Sigmoid colon (tissue), 7 donors: ENCODE measurements around the gene SH3RF3. TPM values are rescaled to one million over a fixed set of nuclear protein-coding genes. Genes with fewer than 3 reads are reported as not detected.
A peak's percentile ranks its signal among the peaks of the same experiment; 100 is the strongest.

Experiments used
- DNase-seq: peaks from one replicate; pipeline ENCODE4 v3.0.0-alpha.2; 2019
- H3K27ac ChIP-seq, 4 donors: fragments of 200-600 bp; sonication (generic); one replicate each; pipeline ENCODE4 v1.5.1; 2016 to 2019; ENCODE audit warnings: mild to moderate bottlenecking in 1 of 4
- H3K27me3 ChIP-seq, 3 donors: fragments of 200-600 bp; sonication (generic); one replicate each; pipeline ENCODE4 v1.5.1; 2019; ENCODE audit warnings: mild to moderate bottlenecking in 1 of 3
- H3K36me3 ChIP-seq, 4 donors: fragments of 200-600 bp; sonication (generic); one replicate each; pipeline ENCODE4 v1.5.1; 2016 to 2019
- H3K4me1 ChIP-seq, 4 donors: fragments of 200-600 bp; sonication (generic); one replicate each; pipeline ENCODE4 v1.5.1; 2017 to 2019
- H3K4me3 ChIP-seq, 4 donors: fragments of 200-600 bp; sonication (generic); one replicate each; pipeline ENCODE4 v1.5.1; 2017 to 2019; ENCODE audit warnings: mild to moderate bottlenecking in 2 of 4, moderate library complexity in 1 of 4
- H3K9me3 ChIP-seq, 4 donors: fragments of 200-600 bp in 3 of 4; sonication (generic) in 3 of 4; one replicate each; pipeline versions ENCODE4 v1.5.1 to v1.6.1; 2013 to 2019
- CTCF ChIP-seq, 4 experiments: fragments of 450-650 bp in 3 of 4; fragments of 200-600 bp in 1 of 4; IDR thresholded peaks; one replicate each; pipeline ENCODE4 v1.5.1; 2016 to 2019; ENCODE audit warnings: antibody characterized with exemption in 4 of 4, mild to moderate bottlenecking in 3 of 4, moderate library complexity in 2 of 4
- EP300 ChIP-seq, 4 donors: sonication (generic); formaldehyde crosslinking; IDR thresholded peaks; one replicate each; pipeline ENCODE4 v1.6.1; 2017; ENCODE audit warnings: antibody characterized with exemption in 4 of 4
- POLR2A ChIP-seq, 2 donors: fragments of 450-650 bp; IDR thresholded peaks; one replicate each; pipeline ENCODE4 v1.6.1; 2016; ENCODE audit warnings: antibody characterized with exemption in 2 of 2, mild to moderate bottlenecking in 2 of 2, moderate library complexity in 2 of 2
- POLR2AphosphoS5 ChIP-seq, 4 donors: sonication (generic); formaldehyde crosslinking; IDR thresholded peaks; one replicate each; pipeline ENCODE4 v1.6.1; 2017; ENCODE audit warnings: antibody characterized with exemption in 4 of 4
- WGBS, 2 donors: extraction: QIAGEN DNeasy Blood & Tissue Kit; methylation state at CpG; one replicate each; pipeline ENCODE4 v1.1.7; 2013; 5-methylcytosine and 5-hydroxymethylcytosine counted together
- intact Hi-C: fragments of 100-400 bp; cut with DNase I; formaldehyde crosslinking; loops from one replicate; pipeline ENCODE4 v1.15.1; 2023
- polyA plus RNA-seq, 3 donors: library from polyadenylated mRNA; stranded (reverse); fragments of 200-250 nt; gene quantifications; one replicate each; pipeline ENCODE4 v1.2.3, GENCODE V29; 2013
- total RNA-seq, 4 donors: library from RNA; depleted of rRNA; stranded (reverse); fragments of >200 nt; gene quantifications; one replicate each; pipeline ENCODE4 v1.1.0, GENCODE V29; 2016
- donor health status: healthy with polysubstance abuse.
- donor health status: Bipolar disorder and iron deficiency.
- donor health status: healthy.

The SH3RF3 gene
- total and polyA plus RNA-seq, 7 donors: 0.69 to 10.0 (median 3.4) TPM

DNA sequence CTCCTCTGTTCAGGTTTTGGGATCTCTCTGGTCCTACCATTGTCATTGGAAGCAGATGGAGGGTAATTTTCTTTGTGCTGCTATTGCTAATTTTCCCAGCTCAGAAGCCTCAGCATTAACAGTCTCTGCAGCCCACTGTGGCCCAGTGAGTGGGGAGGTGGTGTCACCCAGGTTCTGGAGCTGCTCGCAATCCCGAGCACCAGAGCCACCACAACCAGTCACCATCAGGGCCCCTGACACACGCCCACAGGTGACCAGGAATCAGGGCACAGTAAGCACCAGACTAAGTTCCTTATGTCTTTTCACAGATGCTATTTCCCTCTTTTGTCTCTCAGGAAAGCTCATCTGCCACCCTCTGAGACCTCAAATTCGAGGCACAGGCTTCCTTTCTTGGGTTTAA, 396.8 kb downstream of the SH3RF3 start:
- Histone ChIP-seq H3K4me3 (no peak overlapping the region), H3K27ac (no peak overlapping the region), H3K4me1 (peaks cover 0 to 4% (median 0%) of the 10 kb centered on the region in 4 donors), H3K9me3 (no peaks in the 10 kb centered on the region), H3K27me3 (no peaks in the 10 kb centered on the region), H3K36me3 (no peaks in the 10 kb centered on the region)
- 73 to 86% methylated on average over 4 of the region's 4 CpGs for WGBS, 2 donors
- DNase-seq: peak; percentile 35
- intact Hi-C loops: no loop called here
- TF ChIP-seq EP300 (IDR thresholded peaks at IDR 0.05) (no peak), POLR2AphosphoS5 (IDR thresholded peaks at IDR 0.05) (no peak), CTCF (IDR thresholded peaks at IDR 0.05) (no peak), POLR2A (IDR thresholded peaks at IDR 0.05) (no peak)

DNA sequence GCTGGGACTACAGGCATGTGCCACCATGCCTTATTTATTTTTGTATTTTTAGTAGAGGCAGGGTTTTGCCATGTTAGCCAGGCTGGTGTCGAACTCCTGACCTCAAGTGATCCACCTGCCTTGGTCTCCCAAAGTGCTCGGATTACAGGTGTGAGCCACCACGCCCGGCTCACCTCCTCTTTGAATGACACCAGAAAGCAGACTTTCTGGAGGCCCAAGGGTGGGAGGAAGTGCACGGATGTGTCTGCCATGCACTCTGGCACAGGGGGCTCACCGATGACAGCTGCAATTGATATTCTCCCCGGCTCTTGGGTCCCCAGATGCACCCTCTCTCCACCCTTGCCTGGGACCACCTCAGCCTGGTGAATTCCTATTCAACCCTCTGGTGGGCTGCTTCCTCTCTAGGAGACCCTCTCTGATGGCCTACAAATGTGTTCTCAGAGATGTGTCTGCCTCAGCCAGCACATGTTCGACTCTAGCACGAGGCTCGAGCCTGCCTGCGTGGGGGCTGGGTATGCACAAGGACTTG, 397.5 kb downstream of the SH3RF3 start:
- H3K4me1 ChIP-seq: peaks cover 0 to 4% (median 0%) of the 10 kb centered on the region in 4 donors
- WGBS, 2 donors: 84 to 91% methylated on average over 11 of the region's 11 CpGs
- H3K27ac ChIP-seq: no peak overlapping the region
- no peaks in the 10 kb centered on the region for H3K9me3 ChIP-seq
- intact Hi-C loops: no loop called here
- no peaks in the 10 kb centered on the region for H3K36me3 ChIP-seq
- H3K4me3 ChIP-seq: no peak overlapping the region
- TF ChIP-seq POLR2AphosphoS5 (IDR thresholded peaks at IDR 0.05): no peak
- no peaks in the 10 kb centered on the region for H3K27me3 ChIP-seq
- peak; percentile 50 for DNase-seq

DNA sequence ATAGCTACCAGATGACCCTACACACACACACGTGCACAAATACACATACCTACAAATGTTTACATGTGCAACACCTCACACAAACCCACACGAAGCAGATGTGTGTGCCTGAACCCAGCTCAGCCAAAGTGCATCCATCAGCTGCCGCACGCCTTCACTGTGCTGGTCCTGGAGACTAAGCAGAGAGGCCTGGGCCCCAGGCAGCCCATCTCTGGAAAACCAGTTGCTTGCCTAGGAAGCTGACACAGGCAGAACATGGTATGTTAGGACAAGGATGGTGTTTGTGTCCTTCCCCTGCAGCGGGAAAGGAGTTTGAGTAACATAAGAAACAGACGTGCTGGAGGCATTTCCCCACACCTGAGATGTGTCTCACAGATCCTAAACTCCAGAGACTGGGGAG, 398.1 kb downstream of the SH3RF3 start:
- 92% methylated on average over 6 of the region's 6 CpGs for whole genome bisulfite sequencing, 2 donors
- peaks cover 0 to 4% (median 0%) of the 10 kb centered on the region in 4 donors for H3K4me1 ChIP-seq
- H3K9me3 ChIP-seq: no peaks in the 10 kb centered on the region
- no peak for TF ChIP-seq EP300 (IDR thresholded peaks at IDR 0.05)
- DNase-seq: peak; percentile 33
- H3K27me3 ChIP-seq: no peaks in the 10 kb centered on the region
- H3K4me3 ChIP-seq: no peak overlapping the region
- no peak overlapping the region for H3K27ac ChIP-seq
- H3K36me3 ChIP-seq: no peaks in the 10 kb centered on the region
- intact Hi-C loops: no loop called here

- Histone ChIP-seq H3K9me3 (no peaks in the 10 kb centered on the region), H3K36me3 (no peaks in the 10 kb centered on the region), H3K4me1 (peaks cover 0 to 4% (median 0%) of the 10 kb centered on the region in 4 donors), H3K27ac (no peak overlapping the region), H3K4me3 (no peak overlapping the region), H3K27me3 (no peaks in the 10 kb centered on the region)
- TF ChIP-seq EP300 (IDR thresholded peaks at IDR 0.05) (no peak), POLR2A (IDR thresholded peaks at IDR 0.05) (no peak), CTCF (IDR thresholded peaks at IDR 0.05) (no peak), POLR2AphosphoS5 (IDR thresholded peaks at IDR 0.05) (no peak)
- intact Hi-C loops: no loop called here
- 85 to 92% methylated on average over 16 of the region's 16 CpGs for WGBS, 2 donors
- DNase-seq: no peak
Observed at GRCh38 chr2:109527846-109528705, 399.1 kb downstream of the SH3RF3 start.

DNA sequence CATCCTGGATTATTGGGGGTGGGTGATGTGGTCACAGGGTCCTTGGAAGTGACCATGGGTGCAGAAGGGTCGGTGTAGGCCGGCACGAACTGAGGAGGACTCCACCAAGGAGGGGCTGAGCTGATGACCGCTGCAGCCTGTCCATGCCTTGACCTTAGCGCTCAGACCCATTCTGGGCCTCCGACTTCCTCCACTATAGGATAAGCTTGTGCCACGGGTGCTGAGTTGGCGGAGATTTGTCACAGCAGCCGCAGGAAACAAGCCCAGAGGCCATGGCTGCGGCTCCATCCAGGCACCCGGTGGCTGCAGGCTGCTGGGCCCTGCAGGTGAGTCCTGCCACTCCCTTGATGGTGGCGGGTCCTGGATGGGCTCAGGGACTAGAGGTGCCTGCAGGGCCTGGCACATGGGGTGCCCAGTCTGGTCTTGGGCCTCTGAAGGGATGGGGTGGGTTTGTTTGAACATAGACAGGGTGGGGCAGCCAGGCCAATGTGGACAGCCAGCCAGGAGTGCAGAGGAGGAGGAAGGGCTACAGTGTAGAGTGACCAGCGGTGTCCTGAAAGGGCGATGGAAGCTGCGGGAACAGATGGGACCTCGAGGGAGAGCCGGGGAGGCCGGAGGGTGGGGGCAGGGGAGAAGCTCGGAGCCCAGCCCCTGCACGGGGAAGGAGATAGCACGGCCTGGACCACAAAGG, 400.0 kb downstream of the SH3RF3 start:
- 92 to 95% methylated on average over 21 of the region's 21 CpGs for WGBS, 2 donors
- no peak overlapping the region for H3K4me3 ChIP-seq
- no peak overlapping the region for H3K27ac ChIP-seq
- H3K9me3 ChIP-seq: no peaks in the 10 kb centered on the region
- H3K27me3 ChIP-seq: no peaks in the 10 kb centered on the region
- TF ChIP-seq POLR2A (IDR thresholded peaks at IDR 0.05) (no peak), POLR2AphosphoS5 (IDR thresholded peaks at IDR 0.05) (no peak), EP300 (IDR thresholded peaks at IDR 0.05) (no peak), CTCF (IDR thresholded peaks at IDR 0.05) (no peak)
- H3K4me1 ChIP-seq: peaks cover 0 to 4% (median 0%) of the 10 kb centered on the region in 4 donors
- intact Hi-C loops: no loop called here
- H3K36me3 ChIP-seq: no peaks in the 10 kb centered on the region
- peak; percentile 54 for DNase-seq
